Measurements from ENCODE around the gene SNCB.

SNCB gene

GRCh38 chr5:176626876-176627236, 3.5 kb downstream of the SNCB start:
- TF ChIP-seq POLR2AphosphoS5 (IDR thresholded peaks at IDR 0.05; ENCODE audit: low read depth, low read length) (no peak), TAF1 (IDR thresholded peaks at IDR 0.05; ENCODE audit: borderline replicate concordance, insufficient read depth, low read length) (no peak), FOXP2 (optimal IDR thresholded peaks at IDR 0.05; ENCODE audit: borderline replicate concordance, extremely low read depth, extremely low read length, insufficient read depth) (no peak), SIN3A (IDR thresholded peaks at IDR 0.05; ENCODE audit: borderline replicate concordance, insufficient read depth, low read length) (no peak)
- TF ChIP-seq, protein P1, sequence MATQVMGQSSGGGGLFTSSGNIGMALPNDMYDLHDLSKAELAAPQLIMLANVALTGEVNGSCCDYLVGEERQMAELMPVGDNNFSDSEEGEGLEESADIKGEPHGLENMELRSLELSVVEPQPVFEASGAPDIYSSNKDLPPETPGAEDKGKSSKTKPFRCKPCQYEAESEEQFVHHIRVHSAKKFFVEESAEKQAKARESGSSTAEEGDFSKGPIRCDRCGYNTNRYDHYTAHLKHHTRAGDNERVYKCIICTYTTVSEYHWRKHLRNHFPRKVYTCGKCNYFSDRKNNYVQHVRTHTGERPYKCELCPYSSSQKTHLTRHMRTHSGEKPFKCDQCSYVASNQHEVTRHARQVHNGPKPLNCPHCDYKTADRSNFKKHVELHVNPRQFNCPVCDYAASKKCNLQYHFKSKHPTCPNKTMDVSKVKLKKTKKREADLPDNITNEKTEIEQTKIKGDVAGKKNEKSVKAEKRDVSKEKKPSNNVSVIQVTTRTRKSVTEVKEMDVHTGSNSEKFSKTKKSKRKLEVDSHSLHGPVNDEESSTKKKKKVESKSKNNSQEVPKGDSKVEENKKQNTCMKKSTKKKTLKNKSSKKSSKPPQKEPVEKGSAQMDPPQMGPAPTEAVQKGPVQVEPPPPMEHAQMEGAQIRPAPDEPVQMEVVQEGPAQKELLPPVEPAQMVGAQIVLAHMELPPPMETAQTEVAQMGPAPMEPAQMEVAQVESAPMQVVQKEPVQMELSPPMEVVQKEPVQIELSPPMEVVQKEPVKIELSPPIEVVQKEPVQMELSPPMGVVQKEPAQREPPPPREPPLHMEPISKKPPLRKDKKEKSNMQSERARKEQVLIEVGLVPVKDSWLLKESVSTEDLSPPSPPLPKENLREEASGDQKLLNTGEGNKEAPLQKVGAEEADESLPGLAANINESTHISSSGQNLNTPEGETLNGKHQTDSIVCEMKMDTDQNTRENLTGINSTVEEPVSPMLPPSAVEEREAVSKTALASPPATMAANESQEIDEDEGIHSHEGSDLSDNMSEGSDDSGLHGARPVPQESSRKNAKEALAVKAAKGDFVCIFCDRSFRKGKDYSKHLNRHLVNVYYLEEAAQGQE (IDR thresholded peaks at IDR 0.05; ENCODE audit: insufficient read depth in 1 of 2, low read depth in 2 of 2, low read length in 2 of 2): no peak

DNA sequence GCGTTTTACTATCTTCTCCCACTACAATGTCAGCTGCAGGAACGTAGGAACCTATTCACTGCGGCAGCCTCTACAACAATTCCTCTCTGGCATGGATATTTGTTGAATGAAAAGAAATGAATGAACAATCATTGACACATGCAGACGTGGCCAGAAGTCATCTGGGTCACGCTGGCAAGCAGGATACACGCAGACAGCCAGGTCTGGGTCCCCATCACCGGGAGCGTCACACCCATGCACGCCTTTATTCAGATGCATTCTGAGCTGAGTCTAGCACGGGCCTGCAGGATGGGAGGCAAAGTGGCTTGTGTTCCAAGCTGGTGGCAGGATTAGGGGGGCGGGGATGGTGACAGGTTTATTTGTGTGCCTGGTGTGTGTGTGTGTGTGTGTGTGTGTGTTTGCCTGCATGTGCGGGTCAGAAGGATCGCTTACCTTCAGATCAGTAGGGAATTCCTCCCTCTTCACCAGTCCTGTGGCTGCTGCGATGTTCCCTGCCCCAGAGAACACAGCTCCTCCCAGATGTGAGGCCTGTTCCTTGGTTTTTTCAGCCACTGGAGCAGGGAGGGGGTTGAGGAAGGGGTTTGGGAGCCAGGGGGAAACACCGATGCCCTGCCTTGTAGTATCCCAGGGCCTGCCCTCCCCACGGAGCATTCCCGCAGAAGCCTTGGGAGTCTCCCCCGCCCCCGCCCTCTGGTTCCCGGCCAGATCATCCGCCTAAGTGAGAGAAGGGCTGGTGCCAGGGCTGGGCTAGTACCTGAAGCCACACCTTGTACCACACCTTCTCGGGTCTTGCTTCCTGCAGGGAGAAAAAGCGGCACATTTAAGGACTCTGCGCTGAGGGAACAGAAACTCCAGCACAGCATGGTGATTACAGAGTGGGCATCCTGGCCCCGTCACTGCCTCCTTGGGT, 4.1 kb downstream of the SNCB start:
- TF ChIP-seq SIN3A (IDR thresholded peaks at IDR 0.05; ENCODE audit: borderline replicate concordance, insufficient read depth, low read length): no peak
- no peak for TF ChIP-seq POLR2AphosphoS5 (IDR thresholded peaks at IDR 0.05; ENCODE audit: low read depth, low read length)
- TF ChIP-seq, protein P1 (IDR thresholded peaks at IDR 0.05; ENCODE audit: insufficient read depth in 1 of 2, low read depth in 2 of 2, low read length in 2 of 2): no peak
- no peak for TF ChIP-seq TAF1 (IDR thresholded peaks at IDR 0.05; ENCODE audit: borderline replicate concordance, insufficient read depth, low read length)
- TF ChIP-seq FOXP2 (optimal IDR thresholded peaks at IDR 0.05; ENCODE audit: borderline replicate concordance, extremely low read depth, extremely low read length, insufficient read depth): no peak

- TF ChIP-seq TAF1 (IDR thresholded peaks at IDR 0.05; ENCODE audit: borderline replicate concordance, insufficient read depth, low read length) (no peak), FOXP2 (optimal IDR thresholded peaks at IDR 0.05; ENCODE audit: borderline replicate concordance, extremely low read depth, extremely low read length, insufficient read depth) (no peak), POLR2AphosphoS5 (IDR thresholded peaks at IDR 0.05; ENCODE audit: low read depth, low read length) (no peak), SIN3A (IDR thresholded peaks at IDR 0.05; ENCODE audit: borderline replicate concordance, insufficient read depth, low read length) (no peak)
- TF ChIP-seq, protein P1 (IDR thresholded peaks at IDR 0.05; ENCODE audit: insufficient read depth in 1 of 2, low read depth in 2 of 2, low read length in 2 of 2): no peak
Measured at GRCh38 chr5:176625512-176625911, 4.8 kb downstream of the SNCB start.

- TF ChIP-seq POLR2AphosphoS5 (IDR thresholded peaks at IDR 0.05; ENCODE audit: low read depth, low read length) (no peak), FOXP2 (optimal IDR thresholded peaks at IDR 0.05; ENCODE audit: borderline replicate concordance, extremely low read depth, extremely low read length, insufficient read depth) (no peak), TAF1 (IDR thresholded peaks at IDR 0.05; ENCODE audit: borderline replicate concordance, insufficient read depth, low read length) (no peak), SIN3A (IDR thresholded peaks at IDR 0.05; ENCODE audit: borderline replicate concordance, insufficient read depth, low read length) (no peak)
- TF ChIP-seq, protein P1 (IDR thresholded peaks at IDR 0.05; ENCODE audit: insufficient read depth in 1 of 2, low read depth in 2 of 2, low read length in 2 of 2): no peak
Measured at GRCh38 chr5:176624938-176625337, 5.4 kb downstream of the SNCB start.

Data from PFSK-1 (cell line).